NCI-H2107 treated with DMSO at 0.1 percent for 48 hours (cell line): Measurements from ENCODE around the gene GSK3A.

ENCODE experiments used
- DNase-seq: peaks from one replicate; lab custom pipeline; 2025; ENCODE audit not compliant: unreplicated experiment; lab: John Stamatoyannopoulos, UW

GSK3A gene

DNA sequence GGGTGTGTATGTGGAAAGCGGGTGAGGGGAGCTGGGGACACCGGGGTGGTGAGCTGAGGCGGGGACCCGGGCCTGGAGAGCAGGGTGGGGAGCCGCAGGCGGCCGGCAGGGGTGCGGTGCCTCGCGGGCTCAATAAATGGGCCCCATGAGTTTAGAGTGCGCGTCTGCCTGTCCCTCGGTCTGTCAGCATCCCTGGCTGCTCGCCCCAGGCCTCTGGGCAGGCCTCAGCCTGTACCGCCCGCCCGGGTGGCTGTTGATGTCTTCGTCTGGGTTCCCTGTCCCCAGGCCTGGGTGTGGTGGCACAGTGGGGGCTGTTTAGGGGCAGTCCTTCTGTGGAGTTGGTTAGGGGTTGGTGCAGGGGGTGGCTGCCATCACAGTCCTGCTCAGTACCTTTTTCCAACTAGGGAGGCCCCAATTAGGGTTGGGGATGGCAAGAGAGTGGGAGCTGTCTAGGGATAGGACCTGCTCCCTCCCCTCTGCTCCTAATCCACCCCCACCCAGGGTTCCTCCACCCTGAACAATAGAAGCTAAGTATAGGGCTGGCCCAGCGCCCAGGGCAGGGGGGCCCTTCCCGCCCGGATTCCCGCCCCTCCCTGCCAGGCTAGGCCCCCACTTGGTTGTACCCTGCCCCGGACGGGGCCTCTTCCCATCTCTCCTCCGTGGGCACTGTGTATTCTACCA lies 38.9 kb upstream of the GSK3A start:
- DNase-seq, result peak; percentile 14

DNA sequence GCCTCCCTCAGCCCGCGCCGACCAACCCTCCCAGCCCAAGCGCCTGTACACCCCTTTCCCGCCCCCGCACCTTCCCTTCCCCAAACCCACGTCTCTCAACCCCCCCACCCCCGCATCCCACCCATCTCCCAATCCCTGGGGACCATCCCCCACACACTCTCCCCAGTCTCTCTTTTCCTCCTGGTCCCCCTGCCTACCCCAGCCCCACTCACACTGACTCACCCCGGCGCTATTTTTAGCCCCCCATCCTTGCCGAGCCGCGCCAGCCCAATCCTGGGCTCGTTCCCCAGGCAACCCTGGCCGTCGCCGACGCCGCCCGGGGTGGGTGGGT lies 38.4 kb upstream of the GSK3A start:
- DNase-seq, result no peak

DNA sequence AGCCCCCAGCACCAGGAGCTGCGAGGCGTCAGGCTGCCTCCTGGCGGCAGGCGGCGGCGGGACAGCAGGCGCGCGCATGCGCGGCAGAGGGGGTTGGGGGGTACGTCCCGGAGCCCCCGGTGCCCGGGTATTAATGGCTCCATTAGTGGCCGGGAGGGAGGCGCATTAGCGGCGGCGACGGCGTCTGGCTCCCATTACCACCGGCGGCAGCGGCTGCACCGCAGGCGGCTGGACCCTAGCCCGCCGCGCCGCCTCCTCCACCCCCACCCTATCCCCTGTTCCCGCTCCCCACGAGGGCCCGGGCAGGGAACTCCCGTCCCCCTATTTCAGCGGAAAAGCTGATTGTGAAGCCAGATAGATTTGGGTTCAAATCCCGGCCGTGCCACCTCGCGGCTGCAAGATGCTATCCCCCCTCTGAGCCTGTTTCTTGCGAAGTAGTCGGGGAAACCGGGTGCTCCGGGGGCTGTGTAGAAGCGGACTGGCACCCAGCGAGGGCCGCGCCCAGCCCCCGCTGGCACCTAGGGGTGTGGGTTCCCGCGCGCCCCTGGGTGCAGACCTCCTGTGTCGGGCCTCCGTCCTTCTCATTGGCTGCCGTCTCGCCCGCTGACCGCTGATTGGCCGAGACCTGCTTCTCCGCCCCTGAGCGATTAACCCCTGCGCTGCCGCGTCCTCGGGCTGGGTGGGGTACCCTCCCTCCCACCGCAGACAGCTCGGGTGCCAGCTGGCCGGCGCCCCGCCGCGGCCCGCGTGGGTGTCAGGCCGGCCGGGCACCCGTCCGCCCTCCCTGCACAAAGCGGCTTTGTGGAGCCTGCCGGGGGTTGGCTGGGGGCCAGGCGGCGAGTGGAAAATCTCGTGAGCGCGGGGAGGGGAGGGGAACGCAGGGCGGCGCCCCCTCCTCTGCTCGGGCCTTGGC lies 37.8 kb upstream of the GSK3A start:
- peak; percentile 81 for DNase-seq

GRCh38 chr19:42279155-42279901 lies 36.9 kb upstream of the GSK3A start:
- peak; percentile 35 for DNase-seq

DNA sequence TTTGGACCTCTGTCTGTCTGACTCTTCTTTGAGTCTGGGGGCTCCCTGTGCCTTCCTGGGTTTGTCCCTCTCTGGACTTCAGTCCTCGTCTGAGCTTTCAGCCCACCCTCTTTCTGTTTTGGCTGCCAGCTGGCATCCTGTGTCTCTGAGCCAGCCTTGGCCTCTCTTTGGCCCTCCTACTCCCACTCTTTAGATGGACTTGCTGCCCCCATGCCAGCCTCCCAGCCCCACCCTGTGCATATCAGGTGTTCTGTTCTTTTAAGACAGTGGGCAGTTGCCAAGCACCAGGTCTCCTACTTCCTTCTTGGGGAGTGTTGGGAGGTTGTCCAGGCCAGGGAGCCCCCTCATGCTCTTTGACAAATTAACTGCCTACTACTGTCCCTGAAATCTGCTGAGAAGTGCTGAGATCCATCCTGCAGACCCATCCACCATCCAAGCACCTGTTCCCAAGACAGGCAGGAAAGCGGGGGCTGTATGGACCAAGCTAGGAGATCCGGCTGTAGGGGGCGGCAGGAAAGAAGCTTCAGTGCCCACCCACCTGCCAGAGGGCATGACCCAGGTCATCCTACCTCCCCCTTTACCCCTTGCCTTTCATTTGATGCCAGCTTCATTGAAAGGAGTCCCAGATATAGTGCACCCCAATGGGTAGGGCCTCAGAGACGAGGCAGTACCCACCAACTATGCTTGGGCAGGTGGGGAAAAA lies 36.2 kb upstream of the GSK3A start:
- DNase-seq, result no peak

DNA sequence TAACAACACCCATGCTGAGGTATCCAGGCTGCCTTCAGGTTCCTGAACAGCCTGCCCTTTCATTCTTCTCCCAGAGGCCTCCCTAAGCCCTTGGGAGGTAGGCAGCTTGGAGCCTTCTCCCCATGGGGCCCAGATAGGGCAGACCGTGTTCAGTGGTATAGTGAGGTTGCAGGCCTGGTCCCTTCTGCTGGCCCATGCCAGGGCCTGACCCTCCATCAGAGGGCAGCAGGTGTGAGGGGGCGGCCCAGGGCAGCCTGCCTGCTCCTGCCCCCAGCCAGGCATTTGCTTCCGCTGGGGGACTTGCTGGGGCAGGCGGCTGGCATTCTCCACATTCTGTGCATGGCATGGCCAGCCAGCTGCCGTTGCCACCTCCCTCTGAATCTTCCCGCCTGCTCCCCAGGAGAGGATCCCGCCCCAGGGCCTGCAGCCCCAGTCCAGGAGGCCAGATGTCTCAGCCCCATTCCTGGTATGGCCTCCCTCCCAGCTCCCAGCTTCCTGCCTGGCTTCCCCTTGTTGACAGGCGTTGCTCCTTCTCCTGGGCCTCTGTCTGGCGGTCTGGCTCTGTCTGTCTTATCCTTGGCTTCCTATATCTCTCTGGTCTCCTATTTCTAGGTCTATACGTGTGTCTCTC lies 35.5 kb upstream of the GSK3A start:
- no peak for DNase-seq

DNA sequence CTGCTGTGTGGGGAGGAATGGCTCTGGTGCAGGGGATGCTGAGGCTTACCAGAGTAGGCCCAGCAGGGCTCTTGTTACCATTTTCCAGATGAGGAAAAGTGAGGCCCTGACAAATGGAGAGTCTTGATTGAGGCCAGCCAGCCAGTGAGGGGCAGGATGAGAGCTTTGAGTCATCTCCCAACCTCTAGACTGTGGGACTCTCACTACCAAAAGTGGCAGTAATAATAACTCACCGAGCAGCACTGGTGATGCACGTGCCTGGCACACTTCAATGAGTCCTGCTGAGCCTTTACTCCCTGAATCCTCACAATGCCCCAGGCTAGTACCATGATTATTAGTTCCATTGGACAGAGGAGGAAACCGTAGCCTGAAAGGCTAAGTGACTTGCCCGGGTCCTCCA lies 34.4 kb upstream of the GSK3A start:
- DNase-seq, result no peak

GRCh38 chr19:42276284-42276683 lies 33.9 kb upstream of the GSK3A start:
- no peak for DNase-seq

- no peak for DNase-seq
Measured at GRCh38 chr19:42275517-42275916, 33.1 kb upstream of the GSK3A start.

DNA sequence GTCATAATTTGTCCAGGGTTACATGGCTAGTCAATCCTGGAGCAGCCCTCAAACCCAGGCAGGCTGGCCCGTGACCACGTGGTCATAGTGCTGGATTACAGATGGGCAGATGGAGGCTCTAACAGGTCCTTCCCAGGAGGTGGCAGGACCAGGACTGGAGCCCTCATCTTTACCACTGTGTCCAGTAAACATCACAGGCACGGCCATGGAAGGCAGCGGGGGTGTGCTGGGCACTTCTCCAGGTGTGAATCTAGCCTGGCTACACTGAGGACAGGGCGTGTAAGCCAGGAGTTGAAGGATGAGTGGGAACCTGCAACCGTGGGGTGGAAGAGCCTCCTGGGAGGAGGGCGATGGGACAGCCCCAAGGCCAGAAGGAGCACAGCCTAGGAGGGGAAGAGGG lies 32.7 kb upstream of the GSK3A start:
- no peak for DNase-seq

GRCh38 chr19:42274065-42274682 lies 31.8 kb upstream of the GSK3A start:
- DNase-seq, result no peak

DNA sequence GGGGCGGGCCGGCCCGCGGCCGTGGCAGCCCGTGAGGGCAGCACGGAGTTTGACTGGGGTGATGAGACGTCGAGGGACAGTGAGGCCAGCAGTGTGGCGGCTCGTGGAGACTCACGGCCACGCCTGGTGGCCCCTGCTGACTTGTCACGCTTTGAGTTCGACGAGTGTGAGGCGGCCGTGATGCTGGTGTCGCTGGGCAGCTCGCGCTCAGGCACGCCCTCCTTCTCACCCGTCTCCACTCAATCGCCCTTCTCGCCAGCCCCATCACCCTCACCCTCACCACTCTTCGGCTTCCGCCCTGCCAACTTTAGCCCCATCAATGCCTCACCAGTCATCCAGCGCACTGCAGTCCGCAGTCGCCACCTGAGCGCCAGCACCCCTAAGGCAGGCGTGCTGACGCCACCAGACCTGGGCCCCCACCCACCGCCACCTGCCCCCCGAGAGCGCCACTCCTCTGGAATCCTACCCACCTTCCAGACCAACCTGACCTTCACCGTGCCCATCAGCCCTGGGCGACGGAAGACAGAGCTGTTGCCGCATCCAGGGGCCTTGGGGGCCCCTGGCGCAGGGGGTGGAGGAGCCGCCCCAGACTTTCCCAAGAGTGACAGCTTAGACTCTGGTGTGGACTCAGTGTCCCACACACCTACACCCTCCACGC lies 31.1 kb upstream of the GSK3A start:
- DNase-seq, result no peak

- DNase-seq, result no peak
Measured at GRCh38 chr19:42272989-42273406, 30.6 kb upstream of the GSK3A start.

GRCh38 chr19:42272535-42272897 lies 30.1 kb upstream of the GSK3A start:
- DNase-seq, result no peak

- no peak for DNase-seq
Measured at GRCh38 chr19:42271861-42272534, 29.6 kb upstream of the GSK3A start.

DNA sequence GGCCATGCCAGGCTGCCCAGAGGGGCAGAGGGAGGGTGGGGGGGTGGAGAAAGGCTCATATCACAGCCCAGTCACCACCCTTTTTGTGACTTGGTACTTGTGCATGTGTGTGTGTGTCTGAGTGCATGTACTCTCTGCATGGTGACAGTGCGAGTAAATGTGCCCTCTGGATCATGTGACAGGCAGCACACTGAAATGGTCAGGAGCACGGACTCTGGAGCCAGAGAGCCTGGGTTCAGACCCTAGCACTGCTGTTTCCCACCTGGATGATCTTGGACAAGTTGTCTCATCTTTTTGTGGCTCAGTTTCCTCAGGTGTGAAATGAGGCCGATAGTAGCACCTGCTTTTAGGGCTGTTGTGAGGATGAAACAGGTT lies 28.6 kb upstream of the GSK3A start:
- DNase-seq, result no peak

- DNase-seq, result peak; percentile 15
Measured at GRCh38 chr19:42270346-42271044, 28.1 kb upstream of the GSK3A start.

DNA sequence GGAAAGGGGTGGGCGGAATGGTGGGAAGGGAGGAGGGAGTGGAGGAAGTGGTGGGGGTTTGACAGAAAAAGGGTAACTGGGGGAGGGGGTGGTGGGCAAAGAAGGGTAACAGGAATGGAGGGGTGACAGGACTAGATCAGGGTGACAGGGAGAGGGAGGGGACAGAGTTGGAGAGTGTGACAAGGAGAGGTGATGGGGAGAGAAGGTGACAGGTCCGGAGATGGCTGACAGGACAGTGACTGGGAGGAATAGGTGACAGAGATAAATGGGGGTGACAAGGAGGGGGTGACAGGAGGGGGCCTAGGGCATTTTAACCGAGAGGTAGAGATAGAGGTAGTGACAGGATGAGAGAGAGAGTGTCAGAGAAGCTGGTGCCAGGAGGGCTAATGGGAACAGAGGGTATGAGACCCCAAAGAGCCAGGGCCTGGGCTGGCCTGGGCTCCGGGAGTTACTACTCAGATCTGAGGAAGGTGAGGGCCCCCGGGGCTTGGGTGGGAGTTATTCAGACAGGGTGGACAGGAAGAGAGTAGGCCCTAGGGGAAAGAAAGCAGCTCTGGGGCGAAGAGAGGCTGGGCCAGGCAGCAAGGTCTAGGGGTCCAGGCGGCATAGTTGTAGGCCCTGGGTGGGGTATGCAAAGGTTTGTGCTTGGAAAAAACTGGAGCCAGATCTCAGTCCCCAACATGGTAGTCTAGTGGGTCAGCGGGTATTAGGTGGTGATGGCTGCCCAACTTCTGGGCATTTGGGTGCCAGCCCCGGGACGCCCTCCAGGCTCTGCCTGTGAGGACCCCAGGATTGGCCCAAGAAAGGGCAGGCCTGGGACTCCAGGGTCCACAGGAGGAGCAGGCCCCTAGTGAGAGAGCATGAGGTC lies 27.3 kb upstream of the GSK3A start:
- DNase-seq, result no peak
